ENCODE results near the gene CCDC149.

The CCDC149 gene

GRCh38 chr4:24808261-24808660 lies 104.6 kb downstream of the CCDC149 start:
- no peak overlapping the region for H3K27ac ChIP-seq (ENCODE audit: low read length)
- H3K36me3 ChIP-seq (ENCODE audit: insufficient read depth, low read length): no peaks in the 10 kb centered on the region
- ATAC-seq (ENCODE audit: insufficient read depth, low read depth): no peak
- H3K27me3 ChIP-seq (ENCODE audit: insufficient read depth, low read length, poor library complexity): no peaks in the 10 kb centered on the region
- no peak overlapping the region for H2AFZ ChIP-seq (ENCODE audit: low read depth, low read length)
- no peaks in the 10 kb centered on the region for H3K4me1 ChIP-seq (ENCODE audit: insufficient read depth, low read length)
- TF ChIP-seq CTCF (IDR thresholded peaks at IDR 0.05; ENCODE audit: borderline replicate concordance, extremely low read depth, low read length, poor library complexity, severe bottlenecking) (no peak), EZH2 (IDR thresholded peaks at IDR 0.05; ENCODE audit: borderline replicate concordance, low read depth, low read length, severe bottlenecking) (no peak)
- no peak for DNase-seq
- H3K4me3 ChIP-seq (ENCODE audit: low read depth in 1 of 2, low read length in 2 of 2): no peak overlapping the region
- no peak overlapping the region for H3K9ac ChIP-seq (ENCODE audit: low read depth, low read length)
- no peaks in the 10 kb centered on the region for H3K9me3 ChIP-seq (ENCODE audit: insufficient read depth, low read length, severe bottlenecking)
- no peaks in the 10 kb centered on the region for H3K79me2 ChIP-seq (ENCODE audit: insufficient read depth, low read length)
- no peak overlapping the region for H3K4me2 ChIP-seq (ENCODE audit: insufficient read depth, low read length)
- no peaks in the 10 kb centered on the region for H4K20me1 ChIP-seq (ENCODE audit: insufficient read depth, low read length)

GRCh38 chr4:24807611-24808010 lies 105.2 kb downstream of the CCDC149 start:
- Histone ChIP-seq H3K36me3 (ENCODE audit: insufficient read depth, low read length) (no peaks in the 10 kb centered on the region), H3K4me3 (ENCODE audit: low read depth in 1 of 2, low read length in 2 of 2) (no peak overlapping the region), H3K4me2 (ENCODE audit: insufficient read depth, low read length) (no peak overlapping the region), H2AFZ (ENCODE audit: low read depth, low read length) (no peak overlapping the region), H3K27ac (ENCODE audit: low read length) (no peak overlapping the region), H3K9me3 (ENCODE audit: insufficient read depth, low read length, severe bottlenecking) (no peaks in the 10 kb centered on the region), H3K79me2 (ENCODE audit: insufficient read depth, low read length) (no peaks in the 10 kb centered on the region), H3K4me1 (ENCODE audit: insufficient read depth, low read length) (no peaks in the 10 kb centered on the region), H4K20me1 (ENCODE audit: insufficient read depth, low read length) (no peaks in the 10 kb centered on the region), H3K27me3 (ENCODE audit: insufficient read depth, low read length, poor library complexity) (no peaks in the 10 kb centered on the region), H3K9ac (ENCODE audit: low read depth, low read length) (no peak overlapping the region)
- DNase-seq (no peak), ATAC-seq (ENCODE audit: insufficient read depth, low read depth) (no peak)
- TF ChIP-seq EZH2 (IDR thresholded peaks at IDR 0.05; ENCODE audit: borderline replicate concordance, low read depth, low read length, severe bottlenecking) (no peak), CTCF (IDR thresholded peaks at IDR 0.05; ENCODE audit: borderline replicate concordance, extremely low read depth, low read length, poor library complexity, severe bottlenecking) (no peak)

- Histone ChIP-seq H3K9ac (ENCODE audit: low read depth, low read length) (no peak overlapping the region), H3K27ac (ENCODE audit: low read length) (no peak overlapping the region), H2AFZ (ENCODE audit: low read depth, low read length) (no peak overlapping the region), H3K79me2 (ENCODE audit: insufficient read depth, low read length) (no peaks in the 10 kb centered on the region), H3K4me2 (ENCODE audit: insufficient read depth, low read length) (no peak overlapping the region), H3K9me3 (ENCODE audit: insufficient read depth, low read length, severe bottlenecking) (no peaks in the 10 kb centered on the region), H3K27me3 (ENCODE audit: insufficient read depth, low read length, poor library complexity) (no peaks in the 10 kb centered on the region), H3K4me3 (ENCODE audit: low read depth in 1 of 2, low read length in 2 of 2) (no peak overlapping the region), H3K4me1 (ENCODE audit: insufficient read depth, low read length) (no peaks in the 10 kb centered on the region), H3K36me3 (ENCODE audit: insufficient read depth, low read length) (no peaks in the 10 kb centered on the region), H4K20me1 (ENCODE audit: insufficient read depth, low read length) (no peaks in the 10 kb centered on the region)
- DNase-seq (no peak), ATAC-seq (ENCODE audit: insufficient read depth, low read depth) (no peak)
- TF ChIP-seq EZH2 (IDR thresholded peaks at IDR 0.05; ENCODE audit: borderline replicate concordance, low read depth, low read length, severe bottlenecking): no peak
- no peak for TF ChIP-seq CTCF (IDR thresholded peaks at IDR 0.05; ENCODE audit: borderline replicate concordance, extremely low read depth, low read length, poor library complexity, severe bottlenecking)
Measured at GRCh38 chr4:24806206-24806990, 106.4 kb downstream of the CCDC149 start.

Measured in DND-41 (cell line).